Left ventricle myocardium inferior (tissue), 1 donor: Measurements from ENCODE around the gene USE1. TPM values are rescaled to one million over a fixed set of nuclear protein-coding genes. Genes with fewer than 3 reads are reported as not detected.

Experiments used
- DNase-seq: peaks from one replicate; pipeline ENCODE4 v3.0.0-alpha.2; 2020
- H3K27ac ChIP-seq: fragments of 200-600 bp; replicated peaks from 2 replicates; pipeline ENCODE4 v1.8.0; 2021
- H3K27me3 ChIP-seq: fragments of 200-600 bp; 2 replicates; pipeline ENCODE4 v1.8.0; 2021; ENCODE audit warnings: low read depth
- H3K36me3 ChIP-seq: fragments of 200-600 bp; 2 replicates; pipeline ENCODE4 v1.8.0; 2021
- H3K4me1 ChIP-seq: fragments of 200-600 bp; 2 replicates; pipeline ENCODE4 v1.8.0; 2021
- H3K4me3 ChIP-seq: fragments of 200-600 bp; 2 replicates; pipeline ENCODE4 v1.8.0; 2021; ENCODE audit warnings: mild to moderate bottlenecking, moderate library complexity
- H3K9me3 ChIP-seq: fragments of 200-600 bp; replicated peaks from 2 replicates; pipeline ENCODE4 v1.8.0; 2021
- intact Hi-C: fragments of 100-400 bp; cut with micrococcal nuclease; formaldehyde crosslinking; loops from one replicate; pipeline ENCODE4 v1.11.0; 2022
- total RNA-seq: library from RNA; stranded (reverse); fragmentation: NEBNext Ultra II Directional; extraction: Animal tissue kit (Norgen Biotek cat#: 25700); gene quantifications from one replicate; pipeline ENCODE4 v1.2.1, GENCODE V29; 2021
- TF ChIP-seq, protein P1 (sequence below): fragments of 200-600 bp; IDR thresholded peaks from 2 replicates; pipeline ENCODE4 v1.8.0; 2021; ENCODE audit warnings: antibody characterized with exemption, mild to moderate bottlenecking, borderline replicate concordance
- donor health status: DM: no; HTN: yes; CAD: no; lungs with severe emphysema.

USE1 gene
- total RNA-seq, 1 donor from 2014 or later = 27.5 TPM

DNA sequence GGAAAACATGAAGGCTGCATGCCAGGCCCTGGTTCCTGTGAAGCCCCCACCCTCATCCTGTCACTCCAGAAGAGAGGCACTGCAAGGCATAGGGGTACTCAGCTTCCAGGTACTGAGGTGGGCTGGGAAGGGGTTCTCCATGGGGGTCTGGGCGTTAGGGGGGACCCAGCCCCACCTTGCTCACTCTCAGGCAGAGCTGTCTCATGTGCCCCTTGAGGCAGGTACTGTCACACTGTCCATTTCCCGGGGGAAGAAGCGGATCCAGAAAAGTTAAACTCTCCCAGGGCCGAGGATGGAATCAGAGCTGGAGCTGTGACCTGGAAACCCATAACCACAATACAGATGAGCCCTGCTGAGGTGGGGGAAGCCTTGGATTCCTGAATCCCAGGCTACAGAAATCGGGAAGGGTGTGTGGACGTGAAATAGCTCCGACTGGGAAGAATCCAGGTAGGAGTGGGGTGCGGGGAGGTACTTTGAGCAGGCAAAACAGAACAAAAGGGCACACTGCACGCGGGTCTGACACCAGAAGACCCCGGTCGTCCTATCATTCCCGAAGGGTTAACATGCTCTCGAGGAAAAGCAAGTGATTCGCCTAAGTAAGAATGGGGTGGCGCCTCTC is 540 bp upstream of the USE1 start:
- peaks cover 21% of the 10 kb centered on the region for H3K4me1 ChIP-seq
- peaks cover 69% of the 10 kb centered on the region for H3K36me3 ChIP-seq
- DNase-seq = no peak
- no peaks in the 10 kb centered on the region for H3K27me3 ChIP-seq
- intact Hi-C loops = no loop called here
- H3K4me3 ChIP-seq = peak overlapping the region; percentile 74
- TF ChIP-seq, protein P1, sequence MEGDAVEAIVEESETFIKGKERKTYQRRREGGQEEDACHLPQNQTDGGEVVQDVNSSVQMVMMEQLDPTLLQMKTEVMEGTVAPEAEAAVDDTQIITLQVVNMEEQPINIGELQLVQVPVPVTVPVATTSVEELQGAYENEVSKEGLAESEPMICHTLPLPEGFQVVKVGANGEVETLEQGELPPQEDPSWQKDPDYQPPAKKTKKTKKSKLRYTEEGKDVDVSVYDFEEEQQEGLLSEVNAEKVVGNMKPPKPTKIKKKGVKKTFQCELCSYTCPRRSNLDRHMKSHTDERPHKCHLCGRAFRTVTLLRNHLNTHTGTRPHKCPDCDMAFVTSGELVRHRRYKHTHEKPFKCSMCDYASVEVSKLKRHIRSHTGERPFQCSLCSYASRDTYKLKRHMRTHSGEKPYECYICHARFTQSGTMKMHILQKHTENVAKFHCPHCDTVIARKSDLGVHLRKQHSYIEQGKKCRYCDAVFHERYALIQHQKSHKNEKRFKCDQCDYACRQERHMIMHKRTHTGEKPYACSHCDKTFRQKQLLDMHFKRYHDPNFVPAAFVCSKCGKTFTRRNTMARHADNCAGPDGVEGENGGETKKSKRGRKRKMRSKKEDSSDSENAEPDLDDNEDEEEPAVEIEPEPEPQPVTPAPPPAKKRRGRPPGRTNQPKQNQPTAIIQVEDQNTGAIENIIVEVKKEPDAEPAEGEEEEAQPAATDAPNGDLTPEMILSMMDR = no peak
- H3K9me3 ChIP-seq = no peaks in the 10 kb centered on the region
- H3K27ac ChIP-seq = peak overlapping the region; percentile 95

DNA sequence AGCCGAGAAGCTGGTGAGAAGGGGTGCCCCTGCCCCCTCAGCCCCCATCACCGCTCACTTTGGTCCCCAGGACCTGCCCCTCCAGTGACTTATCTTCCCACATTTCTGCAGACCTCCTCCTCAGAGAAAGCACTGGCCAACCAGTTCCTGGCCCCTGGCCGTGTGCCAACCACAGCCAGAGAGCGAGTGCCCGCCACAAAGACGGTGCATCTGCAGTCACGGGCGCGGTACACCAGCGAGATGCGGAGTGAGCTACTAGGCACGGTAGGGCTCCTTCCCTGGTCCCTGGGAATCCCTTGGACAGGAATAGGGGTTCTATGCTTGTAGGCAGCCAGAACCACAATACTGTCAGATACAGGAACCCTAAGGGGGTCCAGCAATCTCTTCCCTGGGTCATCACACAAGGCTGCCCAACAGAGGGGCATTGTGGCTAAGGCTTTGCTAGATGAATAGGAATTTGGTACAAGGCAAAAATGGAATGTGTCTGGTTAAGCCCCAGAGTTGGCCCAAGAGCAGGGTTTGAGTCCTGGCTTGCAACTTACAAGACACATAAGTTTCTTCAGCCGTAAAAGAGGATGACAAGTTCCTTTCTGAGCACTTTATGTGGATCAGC is 1.0 kb downstream of the USE1 start:
- TF ChIP-seq, protein P1 = no peak
- H3K36me3 ChIP-seq = peaks cover 58% of the 10 kb centered on the region
- H3K4me3 ChIP-seq = peak overlapping the region; percentile 74
- H3K9me3 ChIP-seq = no peaks in the 10 kb centered on the region
- peak overlapping the region; percentile 95 for H3K27ac ChIP-seq
- H3K27me3 ChIP-seq = no peaks in the 10 kb centered on the region
- no peak for DNase-seq
- intact Hi-C loops = no loop called here
- peaks cover 21% of the 10 kb centered on the region for H3K4me1 ChIP-seq

DNA sequence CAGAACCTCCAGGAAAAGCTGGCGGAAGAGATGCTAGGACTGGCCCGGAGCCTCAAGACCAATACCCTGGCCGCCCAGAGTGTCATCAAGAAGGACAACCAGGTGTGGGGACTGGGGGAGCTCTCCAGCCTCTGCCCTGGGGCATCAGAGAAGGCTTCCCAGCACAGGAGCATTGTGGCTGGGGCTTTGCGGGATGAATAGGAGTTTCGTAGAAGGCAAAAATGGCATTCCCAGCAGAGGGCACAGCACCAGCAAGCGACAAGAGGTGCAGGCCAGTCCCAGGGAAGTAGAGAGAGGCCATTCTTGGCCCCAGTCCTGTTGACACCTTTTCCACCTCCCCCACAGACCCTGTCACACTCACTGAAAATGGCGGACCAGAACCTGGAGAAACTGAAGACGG is 4.1 kb downstream of the USE1 start:
- no peak overlapping the region for H3K27ac ChIP-seq
- H3K9me3 ChIP-seq = no peaks in the 10 kb centered on the region
- TF ChIP-seq, protein P1 = no peak

DNA sequence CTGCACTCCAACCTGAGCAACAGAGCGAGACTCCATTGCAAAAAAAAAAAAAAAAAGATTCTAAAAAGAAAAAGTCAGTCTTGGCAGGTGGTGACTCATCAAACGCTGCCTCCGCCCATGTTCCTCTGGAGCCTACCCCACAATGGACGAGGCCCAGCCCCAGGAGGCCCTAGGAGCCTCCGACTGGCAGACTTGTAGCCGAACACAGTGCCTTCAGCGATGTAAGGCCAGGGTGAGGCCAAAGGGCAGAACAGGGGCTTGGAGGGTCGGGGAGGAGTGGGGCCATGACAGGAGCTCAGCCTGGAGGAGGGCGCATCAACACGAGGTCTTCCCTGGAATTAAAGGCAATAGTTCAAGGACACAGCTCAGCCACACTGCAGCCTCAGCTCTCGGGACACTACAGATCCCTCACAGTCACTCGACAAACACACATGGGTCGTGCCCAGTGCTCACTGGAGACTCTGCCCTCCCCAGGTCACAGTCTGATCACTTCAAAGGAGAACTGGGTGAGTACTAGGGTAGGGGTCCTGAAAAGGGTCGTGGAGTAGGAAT is 5.1 kb downstream of the USE1 start:
- Histone ChIP-seq H3K4me3 (no peak overlapping the region), H3K27me3 (no peaks in the 10 kb centered on the region), H3K9me3 (no peaks in the 10 kb centered on the region), H3K4me1 (peaks cover 13% of the 10 kb centered on the region), H3K27ac (no peak overlapping the region), H3K36me3 (peaks cover 35% of the 10 kb centered on the region)
- intact Hi-C loops = no loop called here
- TF ChIP-seq, protein P1 = no peak
- DNase-seq = no peak

More for the DNA sequence above, 4.1 kb downstream of the USE1 start:
- peaks cover 35% of the 10 kb centered on the region for H3K36me3 ChIP-seq
- intact Hi-C loops = no loop called here
- DNase-seq = no peak
- H3K4me1 ChIP-seq = peaks cover 21% of the 10 kb centered on the region
- H3K4me3 ChIP-seq = no peak overlapping the region
- no peaks in the 10 kb centered on the region for H3K27me3 ChIP-seq

DNA sequence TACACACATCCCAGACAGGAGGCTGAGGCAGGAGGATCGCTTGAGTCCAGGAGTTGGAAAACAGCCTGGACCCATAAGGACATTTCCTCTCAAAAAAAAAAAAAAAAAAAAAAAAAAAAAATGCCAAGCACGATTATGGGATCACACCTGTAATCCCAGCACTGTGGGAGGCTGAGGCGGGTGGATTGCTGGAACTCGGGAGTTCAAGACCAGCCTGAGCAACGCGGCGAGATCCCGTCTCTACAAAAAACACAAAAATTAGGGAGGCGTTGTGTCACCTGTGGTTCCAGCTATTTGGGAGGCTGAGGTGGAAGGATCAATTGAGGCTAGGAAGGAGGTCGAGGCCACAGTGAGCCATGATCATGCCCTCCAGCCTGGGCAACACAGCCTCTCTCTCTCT is 9.9 kb downstream of the USE1 start:
- Histone ChIP-seq H3K27me3 (no peaks in the 10 kb centered on the region), H3K36me3 (no peaks in the 10 kb centered on the region), H3K27ac (no peak overlapping the region), H3K4me3 (no peak overlapping the region), H3K9me3 (no peaks in the 10 kb centered on the region), H3K4me1 (peaks cover 18% of the 10 kb centered on the region)
- no peak for DNase-seq
- intact Hi-C loops = no loop called here
- TF ChIP-seq, protein P1 = no peak
